IPS-NIHi7 (cell line): ENCODE data around the gene ASNSD1.
A peak's percentile ranks its signal among the peaks of the same experiment; 100 is the strongest.
"Not testable (repeated sequence)": the region's sequence is repeated elsewhere in the genome, so short reads cannot be mapped to it uniquely, and the experiment has no call there.

ENCODE experiments used
- DNase-seq: peaks from one replicate; pipeline ENCODE4 v3.0.0; 2012; ENCODE audit warnings: mixed read lengths; ENCODE audit errors: extremely low spot score

The ASNSD1 gene

DNA sequence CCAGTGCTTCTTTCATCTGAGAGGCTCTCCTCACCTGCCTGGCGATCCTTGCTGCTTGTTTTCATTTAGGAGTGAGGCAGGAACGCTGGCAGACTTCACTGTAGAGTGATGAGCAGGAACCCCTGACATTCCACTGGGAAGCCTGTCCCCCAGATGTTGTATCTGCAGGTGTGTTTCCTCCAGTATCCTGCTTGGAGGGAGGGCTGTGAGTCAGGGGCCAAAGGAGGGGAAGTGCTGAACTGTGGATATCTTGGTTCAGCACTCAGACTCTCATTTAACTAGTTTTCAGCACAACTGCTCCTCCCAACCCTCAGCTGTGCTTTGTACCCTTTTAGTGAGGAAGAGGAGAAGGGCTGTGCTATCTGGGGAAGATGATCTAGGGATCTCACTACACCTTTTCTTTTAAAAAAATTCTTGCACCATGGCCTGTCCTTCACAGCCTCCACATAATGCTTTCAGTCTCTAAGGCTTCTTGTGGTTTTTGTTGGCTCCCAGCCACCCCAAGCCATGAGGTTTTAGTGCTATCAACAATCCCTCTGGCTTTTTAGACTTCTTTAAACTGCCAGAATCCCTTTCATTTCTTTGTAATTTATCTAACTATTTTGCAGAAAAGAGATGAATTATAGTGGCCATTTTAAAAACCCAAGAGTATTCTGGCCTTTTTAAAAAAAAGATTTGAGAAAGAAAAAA lies 24.4 kb downstream of the ASNSD1 start:
- no peak for DNase-seq

DNA sequence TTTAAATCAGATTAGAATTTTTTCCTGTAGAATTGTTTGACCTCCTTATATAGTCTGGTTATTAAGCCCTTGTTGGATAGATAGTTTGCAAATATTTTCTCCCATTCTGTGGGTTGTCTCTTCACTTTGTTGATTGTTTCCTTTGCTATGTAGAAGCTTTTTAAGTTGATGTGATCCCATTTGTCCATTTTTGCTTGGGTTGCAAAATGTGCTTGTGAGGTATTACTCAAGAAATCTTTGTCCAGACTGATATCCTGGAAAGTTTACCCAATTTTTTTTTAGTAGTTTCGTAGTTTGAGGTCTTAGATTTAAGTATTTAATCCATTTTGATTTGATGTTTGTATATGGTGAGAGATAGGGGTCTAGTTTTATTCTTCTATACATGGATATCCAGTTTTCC lies 26.5 kb downstream of the ASNSD1 start:
- DNase-seq = not testable (repeated sequence)

DNA sequence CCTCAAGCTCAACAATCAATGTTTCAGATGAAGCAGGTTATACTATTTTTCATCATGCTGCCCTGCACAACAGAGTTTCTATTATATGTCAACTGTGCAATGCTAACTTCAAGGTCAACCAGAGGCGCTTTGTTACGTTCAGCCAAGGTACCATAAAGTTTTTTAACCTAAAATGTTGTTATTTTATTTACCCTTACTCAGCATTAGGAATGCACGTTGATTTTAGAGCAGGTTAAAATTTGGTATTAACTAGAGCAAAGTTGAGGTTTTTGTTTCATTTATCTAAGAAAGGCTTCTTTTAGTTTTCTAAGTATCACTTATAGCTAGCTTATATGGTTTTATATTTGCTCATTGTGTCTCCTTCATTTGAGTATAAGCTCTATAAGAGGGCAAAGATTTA lies 35.0 kb downstream of the ASNSD1 start:
- no peak for DNase-seq

- peak; percentile 73 for DNase-seq
Observed at GRCh38 chr2:189698020-189698887, 37.0 kb downstream of the ASNSD1 start.

DNA sequence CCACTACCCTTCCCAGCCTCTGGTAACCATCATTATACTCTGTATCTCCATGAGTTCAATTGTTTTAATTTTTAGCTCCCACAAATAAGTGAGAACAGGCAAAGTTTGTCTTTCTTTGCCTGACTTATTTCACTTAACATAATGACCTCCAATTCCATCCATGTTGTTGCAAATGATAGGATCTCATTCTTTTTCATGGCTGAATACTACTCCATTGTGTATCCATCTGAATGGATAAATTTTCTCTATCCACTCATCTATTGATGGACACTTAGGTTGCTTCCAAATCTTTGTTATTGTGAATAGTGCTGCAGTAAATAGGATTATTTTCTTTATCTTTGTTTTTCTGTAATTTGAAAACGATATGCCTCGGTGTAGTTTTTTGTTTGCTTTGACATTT lies 39.4 kb downstream of the ASNSD1 start:
- no peak for DNase-seq

GRCh38 chr2:189702071-189702470 lies 40.8 kb downstream of the ASNSD1 start:
- DNase-seq = no peak

- DNase-seq = peak; percentile 28
Observed at GRCh38 chr2:189709501-189710221, 48.4 kb downstream of the ASNSD1 start.

DNA sequence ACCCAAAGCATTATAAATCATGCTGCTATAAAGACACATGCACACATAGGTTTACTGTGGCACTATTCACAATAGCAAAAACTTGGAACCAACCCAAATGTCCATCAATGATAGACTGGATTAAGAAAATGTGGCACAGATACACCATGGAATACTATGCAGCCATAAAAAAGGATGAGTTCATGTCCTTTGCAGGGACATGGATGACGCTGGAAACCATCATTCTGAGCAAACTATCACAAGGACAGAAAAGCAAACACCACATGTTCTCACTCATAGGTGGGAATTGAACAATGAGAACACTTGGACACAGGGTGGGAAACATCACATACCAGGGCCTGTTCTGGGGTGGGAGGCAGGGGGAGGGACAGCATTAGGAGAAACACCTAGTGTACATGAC lies 56.3 kb downstream of the ASNSD1 start:
- not testable (repeated sequence) for DNase-seq

- no peak for DNase-seq
Observed at GRCh38 chr2:189719571-189719970, 58.3 kb downstream of the ASNSD1 start.
